CD4-positive, CD25-positive, alpha-beta regulatory T cell (primary cell): ENCODE measurements around the gene SERINC3. TPM values are rescaled to one million over a fixed set of nuclear protein-coding genes. Genes with fewer than 3 reads are reported as not detected.

Experiments used
- ATAC-seq, 2 donors: fragments of 150-1000 bp; cut with Tn5 transposase; one replicate each; pipeline ENCODE4 v1.10.0; 2021; ENCODE audit warnings: low read depth in 2 of 2, moderate number of reproducible peaks in 2 of 2, moderate library complexity in 1 of 2
- DNase-seq, 3 donors: peaks; one replicate each; pipeline versions ENCODE4 v3.0.0 to v3.0.0-alpha.2; 2012 to 2022; ENCODE audit warnings: mixed read lengths in 1 of 3
- H3K27ac ChIP-seq: one replicate; pipeline ENCODE4 v1.7.0; 2013; ENCODE audit warnings: mild to moderate bottlenecking, low read length; ENCODE audit not compliant: insufficient read depth, poor library complexity, severe bottlenecking
- H3K27me3 ChIP-seq: one replicate; pipeline ENCODE4 v1.7.0; 2013; ENCODE audit warnings: low read length; ENCODE audit not compliant: control insufficient read depth, insufficient read depth
- H3K36me3 ChIP-seq: one replicate; pipeline ENCODE4 v1.7.0; 2013; ENCODE audit warnings: mild to moderate bottlenecking, low read length, moderate library complexity; ENCODE audit not compliant: control insufficient read depth, insufficient read depth
- H3K4me1 ChIP-seq: 2 replicates; pipeline ENCODE4 v1.7.0; 2013; ENCODE audit warnings: mild to moderate bottlenecking, low read length; ENCODE audit not compliant: insufficient read depth, control insufficient read depth, poor library complexity, severe bottlenecking
- H3K4me3 ChIP-seq: one replicate; pipeline ENCODE4 v1.7.0; 2013; ENCODE audit warnings: low read depth, mild to moderate bottlenecking, low read length, moderate library complexity
- H3K9me3 ChIP-seq, 2 experiments: 1 replicate in 1 of 2; 2 replicates in 1 of 2; pipeline ENCODE4 v1.7.0; 2013; ENCODE audit warnings: low read length in 2 of 2, mild to moderate bottlenecking in 1 of 2, moderate library complexity in 1 of 2; ENCODE audit not compliant: control insufficient read depth in 2 of 2
- H3K27ac Mint-ChIP-seq, 3 donors: one replicate each; pipeline ENCODE4 v1.8.0; 2020 to 2022; ENCODE audit warnings: mild to moderate bottlenecking in 3 of 3, mixed read lengths in 3 of 3, moderate library complexity in 2 of 3
- H3K27me3 Mint-ChIP-seq: one replicate; pipeline ENCODE4 v1.8.0; 2022; ENCODE audit warnings: mild to moderate bottlenecking, mixed read lengths
- H3K36me3 Mint-ChIP-seq: one replicate; pipeline ENCODE4 v1.8.0; 2020; ENCODE audit warnings: mixed read lengths
- H3K4me1 Mint-ChIP-seq, 4 donors: one replicate each; pipeline ENCODE4 v1.8.0; 2020 to 2022; ENCODE audit warnings: mixed read lengths in 4 of 4, mild to moderate bottlenecking in 1 of 4
- H3K4me3 Mint-ChIP-seq, 4 donors: one replicate each; pipeline ENCODE4 v1.8.0; 2020 to 2022; ENCODE audit warnings: mild to moderate bottlenecking in 4 of 4, mixed read lengths in 4 of 4, moderate library complexity in 3 of 4
- H3K9me3 Mint-ChIP-seq, 7 donors: one replicate each; pipeline ENCODE4 v1.8.0; 2020 to 2022; ENCODE audit warnings: mixed read lengths in 7 of 7, mild to moderate bottlenecking in 3 of 7, moderate library complexity in 2 of 7
- polyA plus RNA-seq, 4 donors: library from polyadenylated mRNA; unstranded; fragments of 300-500 nt; fragmentation: Illumina TruSeq; gene quantifications; one replicate each; pipeline ENCODE4 v1.2.3, GENCODE V29; 2021
- total RNA-seq: library from RNA; stranded (reverse); gene quantifications from one replicate; pipeline ENCODE4 v1.2.3, GENCODE V29; 2022

The SERINC3 gene
- total and polyA plus RNA-seq, 5 donors from 2014 or later, result 77.3 to 254 (median 196) TPM

DNA sequence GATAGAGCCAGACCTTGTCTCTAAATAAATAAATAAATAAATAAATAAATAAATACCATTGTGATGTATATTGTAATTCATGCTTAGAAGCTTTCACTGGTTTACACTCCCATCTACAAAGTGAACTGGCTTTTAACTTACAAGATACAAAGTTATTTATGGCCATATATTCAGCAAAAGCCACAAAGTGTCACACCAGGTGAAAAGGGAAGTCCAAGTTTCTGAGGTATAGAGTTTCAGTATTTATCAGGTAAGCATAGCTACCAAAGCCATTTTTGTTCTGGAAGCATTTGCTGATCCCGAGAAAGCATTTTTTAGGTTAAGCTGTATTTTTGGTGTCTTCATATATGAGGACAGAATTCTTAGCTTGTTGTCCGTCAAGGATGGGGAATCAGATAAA lies 38.4 kb upstream of the SERINC3 start:
- H3K9me3 Mint-ChIP-seq, result no peaks in the 10 kb centered on the region
- no peaks in the 10 kb centered on the region for H3K4me1 Mint-ChIP-seq
- H3K27me3 ChIP-seq, result peaks cover 10% of the 10 kb centered on the region
- DNase-seq (no peak), ATAC-seq (no peak)
- H3K4me3 ChIP-seq, result no peak overlapping the region
- H3K27ac Mint-ChIP-seq, result no peak overlapping the region
- H3K36me3 ChIP-seq, result no peaks in the 10 kb centered on the region
- H3K4me1 ChIP-seq, result no peaks in the 10 kb centered on the region
- H3K4me3 Mint-ChIP-seq, result no peak overlapping the region
- no peaks in the 10 kb centered on the region for H3K36me3 Mint-ChIP-seq
- H3K9me3 ChIP-seq, result no peaks in the 10 kb centered on the region
- no peak overlapping the region for H3K27ac ChIP-seq
- H3K27me3 Mint-ChIP-seq, result peaks cover 33% of the 10 kb centered on the region

DNA sequence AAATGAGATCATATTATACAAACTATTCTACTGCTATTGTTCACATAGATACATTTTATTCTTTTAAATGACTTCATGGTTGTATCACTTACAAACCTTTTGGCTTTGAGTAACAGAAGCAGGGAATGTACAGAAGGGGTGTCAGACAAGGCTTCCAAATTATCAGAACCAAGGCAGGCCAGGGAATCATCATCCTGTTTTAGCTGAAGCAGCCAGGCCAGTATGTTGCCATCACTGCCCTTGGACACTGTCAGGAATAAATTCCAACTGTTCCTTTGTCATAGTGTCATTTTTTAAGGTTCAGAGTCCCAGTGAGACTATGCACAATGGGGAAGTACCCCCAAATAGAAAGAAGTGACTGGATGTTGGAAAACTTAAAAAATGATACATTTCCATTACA lies 37.4 kb upstream of the SERINC3 start:
- no peaks in the 10 kb centered on the region for H3K36me3 Mint-ChIP-seq
- no peak overlapping the region for H3K27ac ChIP-seq

DNA sequence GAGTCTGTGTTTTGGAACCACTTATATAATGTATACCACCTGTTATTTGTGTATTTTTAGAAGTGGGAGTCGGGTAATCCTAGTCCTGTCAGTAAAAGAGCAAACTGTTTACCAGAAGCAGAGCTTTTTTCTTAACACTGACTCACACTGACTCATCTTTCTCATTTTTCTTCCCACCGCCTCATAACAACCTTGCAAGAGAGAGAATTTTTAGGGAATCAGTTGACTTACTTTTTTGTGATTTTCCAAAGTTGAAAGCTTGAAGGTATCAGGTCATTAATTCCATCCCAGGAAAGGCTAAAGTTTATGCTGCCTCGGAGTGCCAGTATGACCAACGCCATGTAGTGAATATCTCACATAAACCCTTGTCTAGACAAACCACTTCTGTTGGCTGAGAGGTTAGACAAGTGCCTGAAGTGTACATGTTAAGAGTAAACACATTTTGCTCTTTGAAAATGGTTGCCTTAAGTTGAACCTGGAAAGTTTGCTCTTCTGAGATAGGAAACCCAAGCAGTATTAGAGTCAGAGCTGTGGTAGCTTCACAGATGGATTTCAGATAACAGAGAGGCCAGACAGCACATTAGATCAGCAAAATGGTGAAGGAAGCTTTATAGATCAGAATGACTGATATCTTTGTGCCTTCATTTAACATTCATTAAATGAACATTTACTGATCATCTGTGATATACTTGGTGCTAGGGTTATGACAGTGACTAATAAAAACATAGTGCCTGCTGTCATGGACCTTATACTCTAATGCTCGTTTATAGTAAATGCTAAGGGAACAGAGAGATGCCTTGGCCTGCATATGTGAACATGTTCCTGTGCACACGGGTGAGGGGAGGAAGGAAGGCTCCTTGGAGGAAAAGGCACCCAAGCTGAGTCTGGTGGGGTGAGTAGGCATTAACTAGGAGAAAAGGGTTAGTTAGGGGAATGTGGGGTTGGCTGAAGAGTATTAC lies 31.4 kb upstream of the SERINC3 start:
- Histone ChIP-seq H3K27ac (no peak overlapping the region), H3K9me3 (no peaks in the 10 kb centered on the region), H3K36me3 (no peaks in the 10 kb centered on the region), H3K27me3 (peaks cover 2% of the 10 kb centered on the region), H3K4me1 (no peaks in the 10 kb centered on the region), H3K4me3 (no peak overlapping the region)
- Mint-ChIP-seq H3K27me3 (peaks cover 3% of the 10 kb centered on the region), H3K27ac (peak overlapping the region in 1 of 3 donors; percentile 72), H3K9me3 (no peaks in the 10 kb centered on the region), H3K36me3 (no peaks in the 10 kb centered on the region), H3K4me1 (peaks cover 0 to 8% (median 2%) of the 10 kb centered on the region in 4 donors), H3K4me3 (no peak overlapping the region)
- ATAC-seq (peak; percentile 58 to 59), DNase-seq (no peak)

More for the DNA sequence above, 37.4 kb upstream of the SERINC3 start:
- Histone ChIP-seq H3K27me3 (peaks cover 7% of the 10 kb centered on the region), H3K4me1 (no peaks in the 10 kb centered on the region), H3K9me3 (no peaks in the 10 kb centered on the region), H3K36me3 (no peaks in the 10 kb centered on the region), H3K4me3 (no peak overlapping the region)
- H3K4me1 Mint-ChIP-seq, result no peaks in the 10 kb centered on the region
- DNase-seq (no peak), ATAC-seq (no peak)
- no peak overlapping the region for H3K4me3 Mint-ChIP-seq
- no peak overlapping the region for H3K27ac Mint-ChIP-seq
- no peaks in the 10 kb centered on the region for H3K9me3 Mint-ChIP-seq
- peaks cover 33% of the 10 kb centered on the region for H3K27me3 Mint-ChIP-seq

GRCh38 chr20:44552568-44552949 lies 30.7 kb upstream of the SERINC3 start:
- DNase-seq (no peak), ATAC-seq (no peak)
- H3K4me1 ChIP-seq, result no peaks in the 10 kb centered on the region
- H3K4me3 Mint-ChIP-seq, result no peak overlapping the region
- H3K27me3 Mint-ChIP-seq, result peaks cover 6% of the 10 kb centered on the region
- no peaks in the 10 kb centered on the region for H3K9me3 ChIP-seq
- no peaks in the 10 kb centered on the region for H3K9me3 Mint-ChIP-seq
- no peak overlapping the region for H3K27ac ChIP-seq
- H3K27ac Mint-ChIP-seq, result peak overlapping the region in 1 of 3 donors; percentile 72
- no peaks in the 10 kb centered on the region for H3K27me3 ChIP-seq
- H3K36me3 Mint-ChIP-seq, result no peaks in the 10 kb centered on the region
- H3K4me3 ChIP-seq, result no peak overlapping the region
- no peaks in the 10 kb centered on the region for H3K36me3 ChIP-seq
- peaks cover 0 to 8% (median 2%) of the 10 kb centered on the region in 4 donors for H3K4me1 Mint-ChIP-seq

DNA sequence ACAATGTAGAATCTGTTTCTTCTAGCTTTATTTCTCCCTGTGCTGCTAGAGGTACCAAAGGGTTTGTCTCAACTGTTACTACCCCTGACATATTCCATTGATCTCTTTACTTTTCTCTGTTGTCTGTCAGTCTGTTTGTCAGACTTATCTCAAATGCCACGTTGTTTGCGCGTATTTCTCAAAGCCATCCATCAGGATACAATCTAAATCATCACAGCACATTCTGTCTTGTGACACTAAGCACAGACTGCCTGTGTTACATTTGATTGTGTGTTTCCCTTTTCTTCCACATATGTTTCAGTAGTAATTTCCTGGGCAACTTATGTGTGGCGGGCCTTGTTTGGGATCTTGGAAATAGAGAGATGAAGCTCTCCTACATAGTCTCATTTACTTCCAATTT lies 30.2 kb upstream of the SERINC3 start:
- ATAC-seq (no peak), DNase-seq (no peak)
- Mint-ChIP-seq H3K4me3 (no peak overlapping the region), H3K4me1 (peaks cover 0 to 8% (median 2%) of the 10 kb centered on the region in 4 donors), H3K36me3 (no peaks in the 10 kb centered on the region), H3K9me3 (no peaks in the 10 kb centered on the region), H3K27ac (no peak overlapping the region), H3K27me3 (peaks cover 11% of the 10 kb centered on the region)
- Histone ChIP-seq H3K4me3 (no peak overlapping the region), H3K9me3 (no peaks in the 10 kb centered on the region), H3K36me3 (no peaks in the 10 kb centered on the region), H3K27me3 (no peaks in the 10 kb centered on the region), H3K27ac (no peak overlapping the region), H3K4me1 (no peaks in the 10 kb centered on the region)

GRCh38 chr20:44549123-44549522 lies 27.3 kb upstream of the SERINC3 start:
- Mint-ChIP-seq H3K9me3 (no peaks in the 10 kb centered on the region), H3K27me3 (peaks cover 12% of the 10 kb centered on the region), H3K36me3 (no peaks in the 10 kb centered on the region), H3K27ac (no peak overlapping the region), H3K4me3 (no peak overlapping the region), H3K4me1 (peaks cover 0 to 8% (median 2%) of the 10 kb centered on the region in 4 donors)
- Histone ChIP-seq H3K27ac (no peak overlapping the region), H3K27me3 (no peaks in the 10 kb centered on the region), H3K9me3 (no peaks in the 10 kb centered on the region), H3K4me3 (no peak overlapping the region), H3K36me3 (no peaks in the 10 kb centered on the region), H3K4me1 (no peaks in the 10 kb centered on the region)
- ATAC-seq, result no peak
- DNase-seq, result no peak

GRCh38 chr20:44547419-44547818 lies 25.5 kb upstream of the SERINC3 start:
- H3K4me1 ChIP-seq, result no peaks in the 10 kb centered on the region
- Mint-ChIP-seq H3K4me3 (no peak overlapping the region), H3K9me3 (no peaks in the 10 kb centered on the region), H3K27me3 (peaks cover 12% of the 10 kb centered on the region), H3K27ac (no peak overlapping the region), H3K36me3 (no peaks in the 10 kb centered on the region), H3K4me1 (no peaks in the 10 kb centered on the region)
- DNase-seq (no peak), ATAC-seq (no peak)
- no peak overlapping the region for H3K27ac ChIP-seq
- no peaks in the 10 kb centered on the region for H3K27me3 ChIP-seq
- no peaks in the 10 kb centered on the region for H3K36me3 ChIP-seq
- H3K9me3 ChIP-seq, result no peaks in the 10 kb centered on the region
- H3K4me3 ChIP-seq, result no peak overlapping the region

DNA sequence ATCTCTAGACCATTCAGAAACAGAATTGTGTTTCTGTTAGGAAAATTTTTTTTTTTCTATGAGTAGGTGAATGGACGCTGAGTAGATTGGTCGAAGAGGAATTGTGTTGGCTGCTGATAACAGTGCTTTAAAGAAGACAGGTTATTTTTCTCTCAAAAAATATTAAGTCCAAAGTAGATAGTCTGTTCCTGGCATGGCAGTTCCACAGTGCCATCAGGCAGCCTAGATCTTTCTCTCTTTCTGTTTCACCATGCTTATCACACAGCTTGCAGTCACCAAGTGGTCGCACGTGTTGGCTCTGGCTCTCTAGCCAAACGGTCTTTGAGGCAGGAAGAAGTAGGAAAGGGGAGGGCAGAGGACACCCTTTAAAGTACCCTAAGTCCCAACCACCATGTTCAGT lies 22.4 kb upstream of the SERINC3 start:
- peaks cover 12% of the 10 kb centered on the region for H3K27me3 Mint-ChIP-seq
- no peaks in the 10 kb centered on the region for H3K36me3 ChIP-seq
- H3K4me3 ChIP-seq, result no peak overlapping the region
- H3K4me1 ChIP-seq, result no peaks in the 10 kb centered on the region
- no peaks in the 10 kb centered on the region for H3K9me3 ChIP-seq
- H3K4me1 Mint-ChIP-seq, result no peaks in the 10 kb centered on the region
- H3K27ac ChIP-seq, result no peak overlapping the region
- H3K27ac Mint-ChIP-seq, result no peak overlapping the region
- no peaks in the 10 kb centered on the region for H3K9me3 Mint-ChIP-seq
- H3K27me3 ChIP-seq, result no peaks in the 10 kb centered on the region
- no peak overlapping the region for H3K4me3 Mint-ChIP-seq
- DNase-seq (no peak), ATAC-seq (no peak)
- no peaks in the 10 kb centered on the region for H3K36me3 Mint-ChIP-seq
